NT2/D1 (cell line): Measurements from ENCODE around the gene SNED1.

ENCODE experiments used
- DNase-seq: peaks from one replicate; pipeline ENCODE4 v3.0.0-alpha.2; 2011; ENCODE audit warnings: low read depth, low spot score
- H3K27me3 ChIP-seq: 2 replicates; pipeline ENCODE4 v1.6.0; 2011; ENCODE audit warnings: mild to moderate bottlenecking; ENCODE audit not compliant: insufficient read length, insufficient read depth
- H3K36me3 ChIP-seq: 2 replicates; pipeline ENCODE4 v1.6.1; 2011; ENCODE audit warnings: mild to moderate bottlenecking, low read length, mixed read lengths; ENCODE audit not compliant: insufficient read depth, insufficient read length
- H3K4me1 ChIP-seq: 2 replicates; pipeline ENCODE4 v1.5.1; 2011; ENCODE audit not compliant: insufficient read depth, insufficient read length
- H3K4me3 ChIP-seq: 2 replicates; pipeline ENCODE4 v1.5.1; 2011; ENCODE audit warnings: low read depth; ENCODE audit not compliant: insufficient read length
- H3K9ac ChIP-seq: 2 replicates; pipeline ENCODE4 v1.6.0; 2011; ENCODE audit warnings: low read depth; ENCODE audit not compliant: insufficient read length
- H3K9me3 ChIP-seq: 2 replicates; pipeline ENCODE4 v1.5.1; 2011; ENCODE audit warnings: mild to moderate bottlenecking, low read length; ENCODE audit not compliant: insufficient read depth
- SUZ12 ChIP-seq: IDR thresholded peaks from 2 replicates; pipeline ENCODE4 v1.6.1; 2011; ENCODE audit not compliant: insufficient read length, insufficient read depth; ENCODE audit errors: extremely low read depth
- YY1 ChIP-seq: IDR thresholded peaks from 2 replicates; pipeline ENCODE4 v1.6.1; 2011; ENCODE audit not compliant: insufficient read length, insufficient read depth
- ZNF274 ChIP-seq: IDR thresholded peaks from 2 replicates; pipeline ENCODE4 v1.6.1; 2011; ENCODE audit warnings: mild to moderate bottlenecking, low read depth, low read length

The SNED1 gene

GRCh38 chr2:241050624-241051577 lies 52.5 kb downstream of the SNED1 start:
- H3K36me3 ChIP-seq = no peaks in the 10 kb centered on the region
- no peaks in the 10 kb centered on the region for H3K27me3 ChIP-seq
- no peak overlapping the region for H3K9ac ChIP-seq

GRCh38 chr2:241051578-241052487 lies 53.4 kb downstream of the SNED1 start:
- Histone ChIP-seq H3K36me3 (no peaks in the 10 kb centered on the region), H3K27me3 (no peaks in the 10 kb centered on the region), H3K4me3 (no peak overlapping the region), H3K4me1 (no peaks in the 10 kb centered on the region), H3K9ac (no peak overlapping the region), H3K9me3 (no peaks in the 10 kb centered on the region)
- no peak for TF ChIP-seq ZNF274
- no peak for TF ChIP-seq SUZ12
- TF ChIP-seq YY1 = no peak
- DNase-seq = no peak

More at GRCh38 chr2:241050624-241051577, 52.5 kb downstream of the SNED1 start:
- TF ChIP-seq YY1 (no peak), SUZ12 (no peak), ZNF274 (no peak)
- Histone ChIP-seq H3K9me3 (no peaks in the 10 kb centered on the region), H3K4me1 (no peaks in the 10 kb centered on the region), H3K4me3 (no peak overlapping the region)
- DNase-seq = no peak

- no peak for TF ChIP-seq SUZ12
- no peak for TF ChIP-seq YY1
- TF ChIP-seq ZNF274 = no peak
- no peak for DNase-seq
- no peak overlapping the region for H3K9ac ChIP-seq
- H3K27me3 ChIP-seq = no peaks in the 10 kb centered on the region
- H3K4me1 ChIP-seq = no peaks in the 10 kb centered on the region
- no peaks in the 10 kb centered on the region for H3K36me3 ChIP-seq
- no peak overlapping the region for H3K4me3 ChIP-seq
- no peaks in the 10 kb centered on the region for H3K9me3 ChIP-seq
Observed at GRCh38 chr2:241052677-241053360, 54.4 kb downstream of the SNED1 start.

DNA sequence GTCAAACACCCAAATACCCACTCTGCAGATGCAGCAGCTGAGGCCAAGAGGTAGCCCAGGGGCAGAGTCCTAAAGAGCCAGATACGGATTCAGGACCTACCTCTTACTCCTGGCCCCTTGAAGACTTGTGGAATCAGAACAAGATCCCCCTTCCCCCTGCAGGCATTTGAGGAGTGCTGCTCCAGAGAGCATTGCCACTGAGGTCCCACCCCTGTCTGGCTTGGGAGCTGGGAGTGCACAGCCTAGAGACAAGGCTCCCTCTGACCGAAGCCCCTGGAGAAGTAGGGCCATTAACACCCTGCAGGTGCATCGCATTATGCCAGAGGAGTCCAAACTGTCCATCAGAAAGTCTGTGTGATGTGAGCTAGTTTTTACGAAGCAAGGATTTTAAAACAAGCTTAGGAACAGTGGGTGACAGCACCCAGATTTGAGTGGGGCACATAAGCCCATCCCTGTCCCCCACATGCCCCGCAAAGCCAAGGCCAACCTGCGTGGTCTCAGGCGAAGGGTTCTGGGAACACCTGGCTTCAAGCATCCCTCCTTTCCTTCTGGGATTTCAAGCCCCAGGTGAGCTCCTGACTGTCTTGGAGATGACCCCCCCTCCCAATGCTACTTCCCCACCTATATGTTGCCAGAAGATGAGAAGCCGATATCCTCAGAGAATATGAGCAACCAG lies 55.3 kb downstream of the SNED1 start:
- Histone ChIP-seq H3K9me3 (no peaks in the 10 kb centered on the region), H3K36me3 (no peaks in the 10 kb centered on the region), H3K4me3 (no peak overlapping the region), H3K4me1 (no peaks in the 10 kb centered on the region), H3K9ac (no peak overlapping the region), H3K27me3 (no peaks in the 10 kb centered on the region)
- DNase-seq = no peak
- TF ChIP-seq YY1 (no peak), ZNF274 (no peak), SUZ12 (no peak)

DNA sequence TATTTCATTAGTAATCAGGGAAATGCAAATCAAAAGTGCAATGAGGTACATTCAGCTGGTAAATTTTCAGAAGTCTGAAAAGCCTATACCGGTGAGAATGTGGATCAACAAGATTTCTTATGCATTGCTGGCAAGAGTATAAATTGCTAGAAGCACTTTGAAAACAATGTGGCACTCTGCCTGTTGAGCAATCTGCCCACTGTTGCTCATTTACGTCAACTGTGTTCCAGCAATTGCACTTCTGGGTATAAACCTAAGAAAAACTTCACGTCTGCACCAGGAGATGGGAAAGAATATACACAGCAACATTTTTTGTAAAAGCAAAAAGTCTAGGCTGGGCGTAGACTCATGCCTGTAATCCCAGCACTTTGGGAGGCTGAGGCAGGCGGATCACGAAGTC lies 62.9 kb downstream of the SNED1 start:
- Histone ChIP-seq H3K27me3 (no peaks in the 10 kb centered on the region), H3K4me3 (no peak overlapping the region), H3K36me3 (no peaks in the 10 kb centered on the region), H3K9me3 (0 out of 2 replicates have a peak, but pooled peaks cover 4% of the 10 kb centered on the region), H3K9ac (no peak overlapping the region), H3K4me1 (peaks cover 8% of the 10 kb centered on the region)
- no peak for DNase-seq
- TF ChIP-seq ZNF274 (no peak), YY1 (no peak), SUZ12 (no peak)

DNA sequence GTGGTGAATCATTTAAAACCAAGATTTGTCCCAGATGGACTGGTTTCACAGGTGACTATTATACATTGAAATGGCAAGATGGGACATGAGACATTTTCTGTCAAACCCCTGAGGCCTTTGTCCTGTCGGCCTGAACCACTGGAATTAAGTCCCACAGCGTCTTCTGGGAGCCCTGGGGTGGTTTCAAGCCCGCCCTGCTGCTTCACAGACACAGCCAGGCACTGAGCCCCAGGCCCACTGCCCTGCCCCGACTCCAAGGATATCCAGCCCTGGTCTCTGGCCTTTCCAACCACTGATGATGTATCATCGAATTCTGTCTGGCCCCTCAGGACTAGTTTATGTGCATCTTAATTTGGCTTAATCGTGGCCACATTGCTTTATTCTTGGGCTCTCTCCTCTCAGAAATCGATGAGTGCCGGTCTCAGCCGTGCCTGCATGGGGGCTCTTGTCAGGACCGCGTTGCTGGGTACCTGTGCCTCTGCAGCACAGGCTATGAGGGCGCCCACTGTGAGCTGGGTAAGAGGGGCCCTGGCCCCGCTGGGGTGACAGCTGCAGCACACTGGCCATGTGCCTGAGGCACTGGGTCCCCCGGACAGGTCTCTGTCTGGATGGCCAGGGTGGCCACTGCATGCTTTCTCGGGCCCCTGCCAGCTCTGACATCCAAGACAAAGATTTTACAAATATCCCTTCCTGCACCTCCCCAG lies 64.1 kb downstream of the SNED1 start:
- no peak for DNase-seq
- Histone ChIP-seq H3K4me1 (peaks cover 8% of the 10 kb centered on the region), H3K36me3 (no peaks in the 10 kb centered on the region), H3K9ac (peak overlapping the region; percentile 26), H3K9me3 (0 out of 2 replicates have a peak, but pooled peaks cover 4% of the 10 kb centered on the region), H3K4me3 (no peak overlapping the region), H3K27me3 (no peaks in the 10 kb centered on the region)
- no peak for TF ChIP-seq ZNF274
- no peak for TF ChIP-seq SUZ12
- TF ChIP-seq YY1 = no peak
